H1 (cell line): ENCODE results near the gene RAET1G. TPM values are rescaled to one million over a fixed set of nuclear protein-coding genes. Genes with fewer than 3 reads are reported as not detected.

Experiments used
- ASH2L ChIP-seq: fragments of 200-600, 300-600 bp; sonication (generic); IDR thresholded peaks from one replicate; pipeline ENCODE4 v1.7.1; 2017; ENCODE audit warnings: low read length
- BRCA1 ChIP-seq: IDR thresholded peaks from 2 replicates; pipeline ENCODE4 v1.6.1; 2012; ENCODE audit warnings: low read depth, low read length, improper control_type of control experiment
- CHD1 ChIP-seq: IDR thresholded peaks from 2 replicates; pipeline ENCODE4 v1.6.1; 2012; ENCODE audit warnings: low read depth, low read length, improper control_type of control experiment
- CHD7 ChIP-seq: fragments of 300-600 bp; sonication (generic); IDR thresholded peaks from 2 replicates; pipeline ENCODE4 v1.7.1; 2012; ENCODE audit warnings: low read length, moderate library complexity, mild to moderate bottlenecking, inconsistent platforms; ENCODE audit not compliant: insufficient replicate concordance
- HDAC6 ChIP-seq: IDR thresholded peaks from one replicate; pipeline ENCODE4 v1.7.1; 2012; ENCODE audit warnings: low read depth, mild to moderate bottlenecking, inconsistent platforms, low read length, moderate library complexity
- MAX ChIP-seq: IDR thresholded peaks from 2 replicates; pipeline ENCODE4 v1.6.1; 2012; ENCODE audit warnings: inconsistent platforms
- SIN3A ChIP-seq, 2 experiments: IDR thresholded peaks in 1 of 2; conservative IDR thresholded peaks in 1 of 2; 2 replicates each; pipeline ENCODE4 v1.6.1; 2011 to 2012; ENCODE audit warnings: low read length in 2 of 2, improper control_type of control experiment in 1 of 2, low read depth in 1 of 2, mild to moderate bottlenecking in 1 of 2
- SP4 ChIP-seq: IDR thresholded peaks from 2 replicates; pipeline ENCODE4 v1.6.1; 2012; ENCODE audit warnings: low read length, inconsistent platforms
- TEAD4 ChIP-seq: IDR thresholded peaks from 2 replicates; pipeline ENCODE4 v1.6.1; 2012; ENCODE audit warnings: low read depth, low read length, inconsistent platforms, mixed read lengths
- polyA plus RNA-seq, 7 experiments: library from polyadenylated mRNA; depleted of rRNA in 3 of 7; stranded (reverse) in 5 of 7; unstranded in 2 of 7; fragments of >200 nt in 5 of 7; fragments of 200-250 nt in 2 of 7; gene quantifications; 1 replicate in 5 of 7; 2 replicates in 1 of 7; 4 replicates in 1 of 7; pipeline versions ENCODE4 v1.2.1 to v1.2.3, GENCODE V29; 2011 to 2013; ENCODE audit warnings: missing spikeins in 2 of 7, mixed read lengths in 2 of 7
- total RNA-seq: library from RNA; stranded (reverse); fragmentation: NEBNext Ultra II Directional; extraction: Animal tissue kit (Norgen Biotek cat#: 25700); gene quantifications from 2 replicates; pipeline ENCODE4 v1.2.1, GENCODE V29; 2021

Gene RAET1G
- total and polyA plus RNA-seq, 2 of the 8 experiments (the other 6 are each of a cell fraction or from before 2014, with no cell fraction given) = 0.08 TPM; not detected in 1

- TF ChIP-seq CHD7 (no peak), ASH2L (no peak), HDAC6 (no peak), TEAD4 (no peak), SIN3A (conservative IDR thresholded peaks at IDR 0.05 in 1 of 2, IDR thresholded peaks at IDR 0.05 in 1 of 2; ENCODE audit: low read depth in 1 of 2, low read length in 2 of 2) (no peak), MAX (no peak), SP4 (no peak), CHD1 (no peak), BRCA1 (no peak)
Observed at GRCh38 chr6:149933036-149933435, 10.1 kb upstream of the RAET1G start (continued).
